CD4-positive, alpha-beta T cell (primary cell): ENCODE results near the gene CHST15. TPM values are rescaled to one million over a fixed set of nuclear protein-coding genes. Genes with fewer than 3 reads are reported as not detected.

Experiments used
- ATAC-seq: fragments of 200-7000 bp; cut with Tn5 transposase; one replicate; pipeline ENCODE4 v1.10.0; 2022; ENCODE audit warnings: mild to moderate bottlenecking; ENCODE audit not compliant: poor library complexity
- CTCF ChIA-PET: fragments of 350-600 bp; sonication (Branson Sonifier 250); formaldehyde crosslinking; loops from one replicate; lab custom pipeline; 2021; ENCODE audit warnings: antibody characterized with exemption, inconsistent platforms; lab: Charles Lee
- POLR2A ChIA-PET: fragments of 350-600 bp; sonication (Branson Sonifier 250); formaldehyde crosslinking; loops from one replicate; lab custom pipeline; 2021; ENCODE audit warnings: antibody characterized with exemption, inconsistent platforms; lab: Charles Lee
- DNase-seq, 14 experiments: peaks; one replicate each; pipeline ENCODE4 v3.0.0-alpha.2; 2013 to 2020; ENCODE audit warnings: mixed read lengths in 2 of 14
- H3K27ac ChIP-seq, 2 donors: one replicate each; pipeline versions ENCODE4 v1.5.1 to v1.7.0; 2013; ENCODE audit warnings: low read length in 2 of 2, low read depth in 1 of 2, mild to moderate bottlenecking in 1 of 2
- H3K27me3 ChIP-seq, 2 experiments: 1 replicate in 1 of 2; 2 replicates in 1 of 2; pipeline versions ENCODE4 v1.6.1 to v1.7.0; 2013; ENCODE audit warnings: low read length in 2 of 2, control low read depth in 1 of 2, mild to moderate bottlenecking in 1 of 2, moderate library complexity in 1 of 2; ENCODE audit not compliant: insufficient read depth in 2 of 2, control insufficient read depth in 1 of 2
- H3K36me3 ChIP-seq: one replicate; pipeline ENCODE4 v1.6.1; 2013; ENCODE audit warnings: low read length, control low read depth; ENCODE audit not compliant: insufficient read depth
- H3K4me1 ChIP-seq: one replicate; pipeline ENCODE4 v1.6.1; 2013; ENCODE audit warnings: low read length, control low read depth; ENCODE audit not compliant: insufficient read depth
- H3K4me3 ChIP-seq: one replicate; pipeline ENCODE4 v1.5.1; 2013; ENCODE audit warnings: mild to moderate bottlenecking, low read length, moderate library complexity
- H3K9me3 ChIP-seq, 2 experiments: 1 replicate in 1 of 2; 2 replicates in 1 of 2; pipeline versions ENCODE4 v1.6.1 to v1.7.0; 2013; ENCODE audit warnings: low read length in 2 of 2, mild to moderate bottlenecking in 2 of 2, control low read depth in 1 of 2, moderate library complexity in 1 of 2; ENCODE audit not compliant: control insufficient read depth in 1 of 2, insufficient read depth in 1 of 2
- H3K27ac Mint-ChIP-seq: one replicate; pipeline ENCODE4 v1.8.0; 2020; ENCODE audit warnings: mixed read lengths
- H3K27me3 Mint-ChIP-seq: one replicate; pipeline ENCODE4 v1.8.0; 2021; ENCODE audit warnings: mixed read lengths
- H3K36me3 Mint-ChIP-seq: one replicate; pipeline ENCODE4 v1.8.0; 2021; ENCODE audit warnings: low read depth, mixed read lengths
- H3K4me1 Mint-ChIP-seq: one replicate; pipeline ENCODE4 v1.8.0; 2021; ENCODE audit warnings: low read depth, mixed read lengths
- H3K4me3 Mint-ChIP-seq: one replicate; pipeline ENCODE4 v1.8.0; 2020; ENCODE audit warnings: mild to moderate bottlenecking, mixed read lengths
- H3K9me3 Mint-ChIP-seq: one replicate; pipeline ENCODE4 v1.8.0; 2020; ENCODE audit warnings: mixed read lengths
- CTCF ChIP-seq: fragments of 200-600 bp; IDR thresholded peaks from one replicate; pipeline ENCODE4 v1.8.0; 2022; ENCODE audit warnings: antibody characterized with exemption, mild to moderate bottlenecking
- intact Hi-C, 2 experiments: fragments of 100-400 bp; cut with DNase I in 1 of 2; cut with micrococcal nuclease in 1 of 2; formaldehyde crosslinking; loops; one replicate each; pipeline versions ENCODE4 v1.15.1 to v1.9.0; 2023 to 2025; cut with DNase I, micrococcal nuclease
- total RNA-seq, 174 experiments: library from RNA in 2 of 174; stranded (reverse) in 2 of 174; gene quantifications; one replicate each; pipeline ENCODE4 v1.2.3 and lab custom pipeline; 2021 to 2026

CHST15 gene
- total RNA-seq, 2 experiments from 2014 or later = 0.42 to 0.52 TPM

DNA sequence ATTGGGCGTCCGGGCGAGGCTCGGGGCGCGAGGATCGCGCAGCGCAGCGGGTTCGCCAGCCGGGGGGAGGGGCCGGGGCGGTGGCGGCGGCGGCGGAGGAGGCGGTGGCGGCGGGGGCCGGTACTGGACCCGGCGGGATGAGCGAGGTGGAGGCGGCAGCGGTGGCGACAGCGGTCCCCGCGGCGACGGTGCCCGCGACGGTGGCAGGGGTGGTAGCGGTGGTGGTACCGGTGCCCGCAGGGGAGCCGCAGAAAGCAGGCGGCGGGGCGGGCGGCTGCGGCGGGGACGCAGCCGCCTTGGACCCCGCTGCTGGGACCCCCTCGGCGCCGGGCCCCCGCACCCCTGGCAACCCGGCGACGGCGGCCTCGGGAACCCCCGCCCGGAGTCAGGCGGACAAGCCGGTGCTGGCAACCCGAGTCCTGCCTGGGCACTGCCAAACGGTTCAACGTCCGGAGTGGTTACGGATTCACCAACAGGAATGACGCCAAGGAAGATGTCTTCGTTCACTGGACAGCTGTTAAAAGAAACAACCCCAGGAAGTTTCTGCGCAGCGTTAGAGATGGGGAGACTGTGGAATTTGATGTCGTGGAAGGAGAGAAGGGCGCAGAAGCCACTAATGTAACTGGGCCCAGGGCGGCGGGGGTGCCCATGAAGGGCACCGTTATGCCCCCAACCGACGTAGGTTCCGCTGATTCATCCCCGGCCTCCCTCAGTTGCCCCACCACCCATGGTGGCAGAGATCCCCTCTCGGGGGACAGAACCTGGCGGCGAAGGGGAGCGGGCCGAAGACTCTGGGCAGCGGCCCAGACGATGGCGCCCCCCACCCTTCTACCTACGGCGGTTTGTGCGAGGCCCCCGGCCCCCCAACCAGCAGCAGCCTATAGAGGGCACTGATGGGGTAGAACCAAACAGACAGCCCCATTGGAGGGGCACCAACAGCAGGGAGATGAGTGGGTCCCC lies 101.5 kb downstream of the CHST15 start:
- no peak overlapping the region for H3K4me3 Mint-ChIP-seq
- H3K27me3 ChIP-seq = peaks cover 27 to 49% of the 10 kb centered on the region in 2 experiments
- H3K36me3 ChIP-seq = no peaks in the 10 kb centered on the region
- no peak overlapping the region for H3K27ac ChIP-seq
- no peaks in the 10 kb centered on the region for H3K9me3 ChIP-seq
- intact Hi-C loops = loop anchor here (5.0 to 10.0 kb wide), 3 partner anchors 753 to 833 kb away; partner anchors contain the start of gene FAM53B (in 1 of the 2)
- CTCF ChIA-PET = no interaction called here
- ATAC-seq (no peak), DNase-seq (no peak)
- peaks cover 80% of the 10 kb centered on the region for H3K27me3 Mint-ChIP-seq
- H3K27ac Mint-ChIP-seq = no peak overlapping the region
- H3K9me3 Mint-ChIP-seq = no peaks in the 10 kb centered on the region
- peaks cover 16% of the 10 kb centered on the region for H3K4me1 Mint-ChIP-seq
- TF ChIP-seq CTCF = no peak
- no peak overlapping the region for H3K4me3 ChIP-seq
- POLR2A ChIA-PET = no interaction called here
- H3K36me3 Mint-ChIP-seq = no peaks in the 10 kb centered on the region
- peaks cover 17% of the 10 kb centered on the region for H3K4me1 ChIP-seq

DNA sequence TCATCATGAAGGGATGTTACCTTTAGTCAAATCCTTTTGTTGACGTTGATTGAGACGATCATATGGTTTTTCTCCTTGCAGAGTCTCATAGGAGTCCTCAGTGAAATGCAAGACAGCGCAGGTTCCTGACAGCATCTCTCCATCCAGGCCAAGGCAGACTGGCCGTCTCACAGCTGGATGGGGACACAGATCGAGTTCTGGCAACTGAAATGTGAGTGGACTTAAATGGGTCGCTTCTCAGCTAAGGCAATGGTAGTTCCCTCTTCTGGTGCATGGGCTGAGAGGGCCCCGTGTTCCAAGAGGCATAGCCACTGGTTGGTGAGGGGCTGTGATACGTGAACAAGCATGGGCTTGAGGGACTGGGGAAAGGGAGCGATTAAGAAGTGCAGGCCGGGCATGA lies 102.5 kb downstream of the CHST15 start:
- H3K27ac ChIP-seq = no peak overlapping the region
- Mint-ChIP-seq H3K36me3 (no peaks in the 10 kb centered on the region), H3K27me3 (peaks cover 78% of the 10 kb centered on the region), H3K4me1 (peaks cover 15% of the 10 kb centered on the region), H3K9me3 (no peaks in the 10 kb centered on the region), H3K27ac (no peak overlapping the region), H3K4me3 (no peak overlapping the region)
- CTCF ChIA-PET = no interaction called here
- H3K9me3 ChIP-seq = no peaks in the 10 kb centered on the region
- ATAC-seq = no peak
- peaks cover 27 to 56% of the 10 kb centered on the region in 2 experiments for H3K27me3 ChIP-seq
- intact Hi-C loops = loop anchor here (5.0 to 10.0 kb wide), 3 partner anchors 754 to 834 kb away; partner anchors contain the start of gene FAM53B (in 1 of the 2)
- H3K4me1 ChIP-seq = peaks cover 17% of the 10 kb centered on the region
- DNase-seq = no peak
- no peak overlapping the region for H3K4me3 ChIP-seq
- H3K36me3 ChIP-seq = no peaks in the 10 kb centered on the region
- no peak for TF ChIP-seq CTCF
- POLR2A ChIA-PET = no interaction called here

DNA sequence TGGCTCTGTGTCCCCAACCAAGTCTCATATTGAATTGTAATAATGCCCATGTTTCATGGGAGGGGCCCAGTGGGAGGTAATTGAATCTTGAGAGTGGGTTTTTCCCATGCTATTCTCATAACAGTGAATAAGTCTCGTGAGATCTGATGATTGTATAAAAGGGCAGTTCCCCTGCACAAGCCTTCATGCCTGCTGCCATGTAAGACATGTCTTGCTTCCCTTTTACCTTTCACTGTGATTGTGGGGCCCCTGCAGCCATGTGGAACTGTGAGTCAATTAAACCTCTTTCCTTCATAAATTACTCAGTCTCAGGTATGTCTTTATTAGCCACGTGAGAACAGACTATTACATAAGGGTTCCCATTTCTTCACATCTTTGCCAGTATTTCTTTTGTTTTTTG lies 104.7 kb downstream of the CHST15 start:
- H3K27me3 ChIP-seq = peaks cover 15 to 36% of the 10 kb centered on the region in 2 experiments
- no peaks in the 10 kb centered on the region for H3K36me3 ChIP-seq
- peaks cover 73% of the 10 kb centered on the region for H3K27me3 Mint-ChIP-seq
- no peaks in the 10 kb centered on the region for H3K36me3 Mint-ChIP-seq
- ChIA-PET POLR2A (no interaction called here), CTCF (no interaction called here)
- H3K9me3 ChIP-seq = no peaks in the 10 kb centered on the region
- no peak overlapping the region for H3K27ac ChIP-seq
- H3K4me3 Mint-ChIP-seq = no peak overlapping the region
- no peaks in the 10 kb centered on the region for H3K9me3 Mint-ChIP-seq
- TF ChIP-seq CTCF = no peak
- no peak overlapping the region for H3K4me3 ChIP-seq
- no peak for ATAC-seq
- H3K4me1 Mint-ChIP-seq = no peaks in the 10 kb centered on the region
- intact Hi-C loops = no loop called here
- DNase-seq = no peak
- H3K27ac Mint-ChIP-seq = no peak overlapping the region
- H3K4me1 ChIP-seq = no peaks in the 10 kb centered on the region
